ENCODE measurements around the gene TPRG1L. TPM values are rescaled to one million over a fixed set of nuclear protein-coding genes. Genes with fewer than 3 reads are reported as not detected.

Gene TPRG1L
- total RNA-seq, 4 donors from 2014 or later: 36.8 to 55.3 (median 50.3) TPM

- WGBS: 83% methylated on average over 8 of the region's 9 CpGs
- Histone ChIP-seq H3K4me3 (no peak overlapping the region), H3K4me1 (peaks cover 2 to 22% (median 17%) of the 10 kb centered on the region in 4 donors), H3K9me3 (no peaks in the 10 kb centered on the region), H3K27ac (replicated peaks in 1 of 4) (no peak overlapping the region), H3K27me3 (peaks cover 0 to 32% (median 2%) of the 10 kb centered on the region in 4 donors), H3K36me3 (no peaks in the 10 kb centered on the region)
- intact Hi-C loops (cut with DNase I): loop anchor here (5.0 kb wide), 1 partner anchor 50 kb away; no protein-coding TSS in a partner anchor
- TF ChIP-seq EP300 (IDR thresholded peaks at IDR 0.05): no peak
- TF ChIP-seq CTCF (IDR thresholded peaks at IDR 0.05): no peak
- no peak for TF ChIP-seq POLR2AphosphoS5 (IDR thresholded peaks at IDR 0.05)
- TF ChIP-seq POLR2A (IDR thresholded peaks at IDR 0.05; ENCODE audit: low read depth): no peak
- DNase-seq (ENCODE audit: extremely low spot score): no peak
Measured at GRCh38 chr1:3616861-3617260, 8.0 kb upstream of the TPRG1L start.

GRCh38 chr1:3617806-3618345, 6.9 kb upstream of the TPRG1L start:
- H3K27me3 ChIP-seq: peaks cover 0 to 21% (median 0%) of the 10 kb centered on the region in 4 donors
- intact Hi-C loops (cut with DNase I): loop anchor here (5.0 kb wide), 1 partner anchor 51 kb away; no protein-coding TSS in a partner anchor
- no peak for TF ChIP-seq EP300 (IDR thresholded peaks at IDR 0.05)
- TF ChIP-seq POLR2AphosphoS5 (IDR thresholded peaks at IDR 0.05): no peak
- no peak for TF ChIP-seq CTCF (IDR thresholded peaks at IDR 0.05)
- TF ChIP-seq POLR2A (IDR thresholded peaks at IDR 0.05; ENCODE audit: low read depth): no peak
- no peak for DNase-seq (ENCODE audit: extremely low spot score)
- H3K36me3 ChIP-seq: no peaks in the 10 kb centered on the region
- H3K9me3 ChIP-seq: no peaks in the 10 kb centered on the region
- WGBS: 86% methylated on average over 17 of the region's 18 CpGs
- no peak overlapping the region for H3K4me3 ChIP-seq
- H3K4me1 ChIP-seq: peaks cover under 1 to 26% (median 22%) of the 10 kb centered on the region in 4 donors
- H3K27ac ChIP-seq (replicated peaks in 1 of 4): no peak overlapping the region

- Histone ChIP-seq H3K27me3 (peaks cover 0 to 17% (median 0%) of the 10 kb centered on the region in 4 donors), H3K36me3 (no peaks in the 10 kb centered on the region), H3K9me3 (no peaks in the 10 kb centered on the region), H3K4me1 (peaks cover 7 to 32% (median 28%) of the 10 kb centered on the region in 4 donors), H3K27ac (replicated peaks in 1 of 4) (no peak overlapping the region), H3K4me3 (no peak overlapping the region)
- WGBS: 78% methylated on average over 6 of the region's 9 CpGs
- TF ChIP-seq EP300 (IDR thresholded peaks at IDR 0.05): no peak
- intact Hi-C loops (cut with DNase I): loop anchor here (5.0 kb wide), 1 partner anchor 51 kb away; no protein-coding TSS in a partner anchor
- DNase-seq (ENCODE audit: extremely low spot score): no peak
Measured at GRCh38 chr1:3618531-3618880, 6.3 kb upstream of the TPRG1L start.

GRCh38 chr1:3618881-3619671, 5.7 kb upstream of the TPRG1L start:
- Histone ChIP-seq H3K4me1 (peaks cover 13 to 38% (median 34%) of the 10 kb centered on the region in 4 donors), H3K9me3 (no peaks in the 10 kb centered on the region), H3K27ac (replicated peaks in 1 of 4) (no peak overlapping the region), H3K36me3 (no peaks in the 10 kb centered on the region), H3K27me3 (peaks cover 0 to 12% (median 0%) of the 10 kb centered on the region in 4 donors), H3K4me3 (no peak overlapping the region)
- intact Hi-C loops (cut with DNase I): loop anchor here (5.0 kb wide), 1 partner anchor 52 kb away; no protein-coding TSS in a partner anchor
- 27% methylated on average over 12 of the region's 21 CpGs for WGBS
- TF ChIP-seq POLR2AphosphoS5 (IDR thresholded peaks at IDR 0.05) (no peak), POLR2A (IDR thresholded peaks at IDR 0.05; ENCODE audit: low read depth) (no peak), CTCF (IDR thresholded peaks at IDR 0.05) (peak; percentile 80 to 88 (median 86)), EP300 (IDR thresholded peaks at IDR 0.05) (no peak)
- DNase-seq (ENCODE audit: extremely low spot score): peak; percentile 95

GRCh38 chr1:3620708-3621107, 4.1 kb upstream of the TPRG1L start:
- no peak for DNase-seq (ENCODE audit: extremely low spot score)
- no peaks in the 10 kb centered on the region for H3K36me3 ChIP-seq
- no peak overlapping the region for H3K27ac ChIP-seq (replicated peaks in 1 of 4)
- no peaks in the 10 kb centered on the region for H3K9me3 ChIP-seq
- WGBS: 85% methylated on average over 12 of the region's 12 CpGs
- intact Hi-C loops (cut with DNase I): loop anchor here (2.0 kb wide), 1 partner anchor 130 kb away; no protein-coding TSS in a partner anchor
- peaks cover 0 to 6% (median 0%) of the 10 kb centered on the region in 4 donors for H3K27me3 ChIP-seq
- no peak overlapping the region for H3K4me3 ChIP-seq
- TF ChIP-seq CTCF (IDR thresholded peaks at IDR 0.05) (no peak), POLR2A (IDR thresholded peaks at IDR 0.05; ENCODE audit: low read depth) (no peak), EP300 (IDR thresholded peaks at IDR 0.05) (no peak), POLR2AphosphoS5 (IDR thresholded peaks at IDR 0.05) (no peak)
- H3K4me1 ChIP-seq: peaks cover 17 to 45% (median 40%) of the 10 kb centered on the region in 4 donors

All from esophagus muscularis mucosa (tissue), 4 donors.